ENCODE results near the gene DIP2B.

DNA sequence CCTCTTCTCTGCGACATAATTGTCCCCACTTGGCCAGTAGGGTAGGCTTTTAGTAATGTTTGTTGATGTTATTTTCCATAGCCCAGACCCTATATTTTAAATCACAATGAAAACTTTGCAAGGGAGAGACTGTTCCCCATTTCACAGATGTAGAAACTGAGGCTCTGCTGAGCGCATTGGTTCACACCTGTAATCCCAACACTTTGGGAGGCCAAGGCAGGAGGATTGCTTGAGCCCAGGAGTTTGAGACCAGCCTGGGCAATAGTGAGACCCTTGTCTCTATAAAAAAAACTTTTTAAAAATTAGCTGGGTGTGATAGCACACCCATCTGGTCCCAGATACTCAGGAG is 114.8 kb downstream of the DIP2B start:
- no peak for TF ChIP-seq POLR2A (IDR thresholded peaks at IDR 0.05)
- TF ChIP-seq, protein P1, sequence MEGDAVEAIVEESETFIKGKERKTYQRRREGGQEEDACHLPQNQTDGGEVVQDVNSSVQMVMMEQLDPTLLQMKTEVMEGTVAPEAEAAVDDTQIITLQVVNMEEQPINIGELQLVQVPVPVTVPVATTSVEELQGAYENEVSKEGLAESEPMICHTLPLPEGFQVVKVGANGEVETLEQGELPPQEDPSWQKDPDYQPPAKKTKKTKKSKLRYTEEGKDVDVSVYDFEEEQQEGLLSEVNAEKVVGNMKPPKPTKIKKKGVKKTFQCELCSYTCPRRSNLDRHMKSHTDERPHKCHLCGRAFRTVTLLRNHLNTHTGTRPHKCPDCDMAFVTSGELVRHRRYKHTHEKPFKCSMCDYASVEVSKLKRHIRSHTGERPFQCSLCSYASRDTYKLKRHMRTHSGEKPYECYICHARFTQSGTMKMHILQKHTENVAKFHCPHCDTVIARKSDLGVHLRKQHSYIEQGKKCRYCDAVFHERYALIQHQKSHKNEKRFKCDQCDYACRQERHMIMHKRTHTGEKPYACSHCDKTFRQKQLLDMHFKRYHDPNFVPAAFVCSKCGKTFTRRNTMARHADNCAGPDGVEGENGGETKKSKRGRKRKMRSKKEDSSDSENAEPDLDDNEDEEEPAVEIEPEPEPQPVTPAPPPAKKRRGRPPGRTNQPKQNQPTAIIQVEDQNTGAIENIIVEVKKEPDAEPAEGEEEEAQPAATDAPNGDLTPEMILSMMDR (IDR thresholded peaks at IDR 0.05 in 8 of 11, conservative IDR thresholded peaks at IDR 0.05 in 3 of 11): no peak

All from spleen (tissue), 7 donors.